Natural killer cell treated with Interleukin-12 subunit alpha and Interleukin-12 subunit beta and Interleukin-15 and Interleukin-18, amount 100 ng/mL, for 72 hours (primary cell): ENCODE data around the gene NELFB. TPM values are rescaled to one million over a fixed set of nuclear protein-coding genes. Genes with fewer than 3 reads are reported as not detected.

Experiments used
- ATAC-seq, 2 donors: fragments of 150-1000 bp; cut with Tn5 transposase in 1 of 2; sonication (Bioruptor Pico), chemical (Tn5 transposase) in 1 of 2; 2 replicates each; pipeline ENCODE4 v1.10.0; 2021
- DNase-seq: peaks from one replicate; pipeline ENCODE4 v3.0.0; 2022; ENCODE audit warnings: low spot score
- H3K27ac Mint-ChIP-seq, 2 donors: 1 replicate in 1 of 2; 2 replicates in 1 of 2; pipeline ENCODE4 v1.8.0; 2022; ENCODE audit warnings: mixed read lengths in 2 of 2, mild to moderate bottlenecking in 1 of 2, moderate library complexity in 1 of 2
- H3K27me3 Mint-ChIP-seq, 2 donors: 1 replicate in 1 of 2; 2 replicates in 1 of 2; pipeline ENCODE4 v1.8.0; 2022; ENCODE audit warnings: mixed read lengths in 2 of 2
- H3K36me3 Mint-ChIP-seq: one replicate; pipeline ENCODE4 v1.8.0; 2022; ENCODE audit warnings: mixed read lengths
- H3K4me1 Mint-ChIP-seq, 2 donors: 1 replicate in 1 of 2; 2 replicates in 1 of 2; pipeline ENCODE4 v1.8.0; 2022; ENCODE audit warnings: low read depth in 2 of 2, mixed read lengths in 2 of 2, mild to moderate bottlenecking in 1 of 2
- H3K4me3 Mint-ChIP-seq: one replicate; pipeline ENCODE4 v1.8.0; 2022; ENCODE audit warnings: mixed read lengths
- H3K9me3 Mint-ChIP-seq: 2 replicates; pipeline ENCODE4 v1.8.0; 2022; ENCODE audit warnings: mixed read lengths
- total RNA-seq, 2 donors: library from RNA; stranded (reverse); gene quantifications; one replicate each; pipeline ENCODE4 v1.2.3, GENCODE V29; 2022

The NELFB gene
- total RNA-seq, 2 donors from 2014 or later, result 58.8 to 90.3 TPM

- ATAC-seq, result peak; percentile 69 to 72
- Mint-ChIP-seq H3K4me1 (peaks cover 0 to 7% of the 10 kb centered on the region in 2 donors), H3K27me3 (no peaks in the 10 kb centered on the region), H3K36me3 (no peaks in the 10 kb centered on the region), H3K27ac (peak overlapping the region; percentile 14 to 50), H3K4me3 (peak overlapping the region; percentile 52), H3K9me3 (no peaks in the 10 kb centered on the region)
- no peak for DNase-seq
Measured at GRCh38 chr9:137320555-137321384, 65.6 kb downstream of the NELFB start.

DNA sequence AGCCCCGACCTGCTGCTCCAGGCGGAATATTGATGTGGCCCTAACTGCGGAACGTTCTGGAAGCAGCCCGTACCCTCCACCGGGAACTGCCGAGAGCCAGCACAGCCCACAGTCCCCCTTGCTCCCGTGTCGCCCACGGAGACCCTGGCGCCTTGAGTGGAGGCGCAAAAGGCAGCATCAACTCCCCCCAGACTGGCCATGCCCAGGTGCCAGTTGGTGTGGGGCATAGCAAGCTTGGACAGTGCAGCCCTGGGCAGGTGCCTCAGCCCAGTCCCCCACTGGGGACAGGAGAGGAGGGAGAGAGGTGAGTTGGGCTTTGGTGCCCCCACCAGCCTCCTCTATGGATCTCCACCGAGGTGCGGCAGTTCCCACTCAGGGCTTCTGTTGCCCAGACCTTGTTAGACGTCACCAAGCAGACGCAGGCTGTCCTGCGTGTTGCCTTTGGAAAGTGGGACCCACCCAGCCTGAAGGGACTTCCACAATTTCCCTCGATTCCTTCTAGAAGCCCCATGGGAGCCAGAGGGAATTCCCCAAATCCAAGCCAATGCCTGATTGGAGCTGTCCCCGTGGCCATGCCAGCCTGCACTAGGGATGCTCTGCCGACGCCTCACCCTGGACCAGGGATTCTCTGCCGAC lies 66.7 kb downstream of the NELFB start:
- peaks cover 0 to 5% of the 10 kb centered on the region in 2 donors for H3K27me3 Mint-ChIP-seq
- DNase-seq (no peak), ATAC-seq (no peak)
- H3K4me1 Mint-ChIP-seq, result peaks cover 9 to 12% of the 10 kb centered on the region in 2 donors
- peaks cover 3% of the 10 kb centered on the region for H3K36me3 Mint-ChIP-seq
- H3K9me3 Mint-ChIP-seq, result no peaks in the 10 kb centered on the region
- no peak overlapping the region for H3K4me3 Mint-ChIP-seq
- H3K27ac Mint-ChIP-seq, result no peak overlapping the region

Other genes with a start within 250 kb of the NELFB start
- gene ABCA2, start 227.1 kb upstream of the NELFB start, total RNA-seq, result 100 to 1,000 TPM in 1 of 2 donors, 10 to 100 TPM in 1; 77.6 to 109 TPM
- 10 to 100 TPM; 10.0 to 17.8 TPM for gene FUT7, start 223.2 kb upstream of the NELFB start, total RNA-seq
- gene NPDC1, start 209.2 kb upstream of the NELFB start, total RNA-seq, result 10 to 100 TPM; 11.2 to 41.7 TPM
- not detected for gene ENTPD2, start 201.3 kb upstream of the NELFB start, total RNA-seq
- gene SAPCD2, start 184.8 kb upstream of the NELFB start, total RNA-seq, result 10 to 100 TPM in 1 of 2 donors, 1 to 10 TPM in 1; 9.5 to 20.8 TPM
- gene UAP1L1, start 177.8 kb upstream of the NELFB start, total RNA-seq, result 10 to 100 TPM; 19.9 to 22.0 TPM
- 10 to 100 TPM; 34.1 to 55.8 TPM for gene MAN1B1, start 168.3 kb upstream of the NELFB start, total RNA-seq
- 100 to 1,000 TPM; 188 to 310 TPM for gene DPP7, start 140.6 kb upstream of the NELFB start, total RNA-seq
- under 1 TPM in 1 of 2 donors, not detected in 1; 0.11 TPM for gene GRIN1, start 116.2 kb upstream of the NELFB start, total RNA-seq
- not detected for gene LRRC26, start 85.3 kb upstream of the NELFB start, total RNA-seq
- gene TMEM210, start 83.3 kb upstream of the NELFB start, total RNA-seq, result not detected
- 10 to 100 TPM; 75.5 to 98.1 TPM for gene ANAPC2, start 66.8 kb upstream of the NELFB start, total RNA-seq
- gene SSNA1, start 66.7 kb upstream of the NELFB start, total RNA-seq, result 10 to 100 TPM; 78.3 to 91.4 TPM
- gene TPRN, start 54.6 kb upstream of the NELFB start, total RNA-seq, result 10 to 100 TPM in 1 of 2 donors, 1 to 10 TPM in 1; 9.0 to 19.1 TPM
- 10 to 100 TPM; 25.0 to 43.9 TPM for gene TMEM203, start 49.7 kb upstream of the NELFB start, total RNA-seq
- 10 to 100 TPM; 33.0 to 81.9 TPM for gene NDOR1, start 49.6 kb upstream of the NELFB start, total RNA-seq
- 1 to 10 TPM; 1.4 to 1.9 TPM for gene RNF208, start 33.1 kb upstream of the NELFB start, total RNA-seq
- under 1 TPM; 0.29 to 0.33 TPM for gene CYSRT1, start 30.2 kb upstream of the NELFB start, total RNA-seq
- not detected for gene RNF224, start 27.8 kb upstream of the NELFB start, total RNA-seq
- not detected for gene SLC34A3, start 24.4 kb upstream of the NELFB start, total RNA-seq
- 100 to 1,000 TPM; 332 to 432 TPM for gene TUBB4B, start 14.0 kb upstream of the NELFB start, total RNA-seq
- gene STPG3, start 4.0 kb upstream of the NELFB start, total RNA-seq, result not detected
- gene TOR4A, start 22.4 kb downstream of the NELFB start, total RNA-seq, result 10 to 100 TPM; 31.1 to 38.4 TPM
- gene NRARP, start 46.9 kb downstream of the NELFB start, total RNA-seq, result 1 to 10 TPM in 1 of 2 donors, under 1 TPM in 1; 0.88 to 2.6 TPM
- 1 to 10 TPM; 7.6 to 7.9 TPM for gene EXD3, start 167.8 kb downstream of the NELFB start, total RNA-seq
- under 1 TPM; 0.33 to 0.62 TPM for gene NOXA1, start 168.1 kb downstream of the NELFB start, total RNA-seq
- not detected for gene ENTPD8, start 186.0 kb downstream of the NELFB start, total RNA-seq
- gene NSMF, start 204.0 kb downstream of the NELFB start, total RNA-seq, result 10 to 100 TPM; 17.1 to 36.4 TPM